IMR-90 (cell line): ENCODE results near the gene NOL9.

Source experiments
- BHLHE40 ChIP-seq: fragments of 150-350 bp; IDR thresholded peaks from 2 replicates; pipeline ENCODE4 v1.6.1; 2016; ENCODE audit warnings: mild to moderate bottlenecking, low read depth, low read length
- CEBPB ChIP-seq: IDR thresholded peaks from 2 replicates; pipeline ENCODE4 v1.6.1; 2012; ENCODE audit warnings: low read depth, low read length, improper control_type of control experiment
- CHD1 ChIP-seq: IDR thresholded peaks from 2 replicates; pipeline ENCODE4 v1.6.1; 2012; ENCODE audit warnings: low read depth, low read length, improper control_type of control experiment
- CTCF ChIP-seq: conservative IDR thresholded peaks from 2 replicates; pipeline ENCODE4 v1.5.1; 2012; ENCODE audit warnings: mild to moderate bottlenecking, low read depth, low read length, improper control_type of control experiment
- MAFK ChIP-seq: IDR thresholded peaks from 2 replicates; pipeline ENCODE4 v1.6.1; 2012; ENCODE audit warnings: low read depth, low read length, improper control_type of control experiment
- MAZ ChIP-seq: IDR thresholded peaks from 2 replicates; pipeline ENCODE4 v1.6.1; 2012; ENCODE audit warnings: low read depth, mild to moderate bottlenecking, low read length, improper control_type of control experiment, moderate library complexity, borderline replicate concordance
- MXI1 ChIP-seq: IDR thresholded peaks from 2 replicates; pipeline ENCODE4 v1.6.1; 2012; ENCODE audit warnings: low read depth, mild to moderate bottlenecking, low read length, moderate library complexity, borderline replicate concordance
- POLR2A ChIP-seq: IDR thresholded peaks from 2 replicates; pipeline ENCODE4 v1.6.1; 2012; ENCODE audit warnings: mild to moderate bottlenecking, low read depth, low read length
- RAD21 ChIP-seq: IDR thresholded peaks from 2 replicates; pipeline ENCODE4 v1.6.1; 2012; ENCODE audit warnings: low read length, improper control_type of control experiment
- RCOR1 ChIP-seq: IDR thresholded peaks from 2 replicates; pipeline ENCODE4 v1.6.1; 2012; ENCODE audit warnings: mild to moderate bottlenecking, low read length, improper control_type of control experiment; ENCODE audit not compliant: insufficient replicate concordance
- USF2 ChIP-seq: fragments of 150-350 bp; IDR thresholded peaks from 2 replicates; pipeline ENCODE4 v1.6.1; 2017; ENCODE audit warnings: mild to moderate bottlenecking, antibody characterized with exemption, low read length, low read depth

GRCh38 chr1:6554031-6554906 lies at the start of gene NOL9:
- TF ChIP-seq CTCF (peak; percentile 92), CHD1 (no peak), RCOR1 (no peak), POLR2A (peak; percentile 80), RAD21 (peak; percentile 75), BHLHE40 (peak; percentile 21; the same call in 1 of the 2 replicates), MXI1 (peak; percentile 77; the same call in 1 of the 2 replicates), USF2 (peak; percentile 5; the same call in 1 of the 2 replicates), CEBPB (0 out of 2 replicates have a peak, but pooled peaks have one; percentile 20), MAFK (no peak), MAZ (peak; percentile 92)
